DMS79 treated with DMSO at 0.1 percent for 48 hours (cell line): ENCODE measurements around the gene SLC24A3.
A peak's percentile ranks its signal among the peaks of the same experiment; 100 is the strongest.

Source experiments
- DNase-seq: peaks from one replicate; lab custom pipeline; 2025; lab: John Stamatoyannopoulos, UW

SLC24A3 gene

GRCh38 chr20:19272976-19273654 is 60.7 kb downstream of the SLC24A3 start:
- no peak for DNase-seq

GRCh38 chr20:19274001-19274400 is 61.6 kb downstream of the SLC24A3 start:
- no peak for DNase-seq

- DNase-seq, result no peak
Observed at GRCh38 chr20:19274412-19275015, 62.1 kb downstream of the SLC24A3 start.

- peak; percentile 50 for DNase-seq
Observed at GRCh38 chr20:19275038-19275629, 62.7 kb downstream of the SLC24A3 start.

- DNase-seq, result peak; percentile 90
Observed at GRCh38 chr20:19275630-19276071, 63.2 kb downstream of the SLC24A3 start.

- no peak for DNase-seq
Observed at GRCh38 chr20:19277381-19277780, 64.9 kb downstream of the SLC24A3 start.

GRCh38 chr20:19283490-19284025 is 71.1 kb downstream of the SLC24A3 start:
- DNase-seq, result no peak

GRCh38 chr20:19284400-19285178 is 72.1 kb downstream of the SLC24A3 start:
- no peak for DNase-seq

GRCh38 chr20:19285436-19285835 is 73.0 kb downstream of the SLC24A3 start:
- DNase-seq, result no peak

GRCh38 chr20:19288061-19288460 is 75.6 kb downstream of the SLC24A3 start:
- no peak for DNase-seq

GRCh38 chr20:19288636-19289035 is 76.2 kb downstream of the SLC24A3 start:
- DNase-seq, result no peak

- DNase-seq, result no peak
Observed at GRCh38 chr20:19289451-19289850, 77.0 kb downstream of the SLC24A3 start.

GRCh38 chr20:19291024-19291817 is 78.8 kb downstream of the SLC24A3 start:
- no peak for DNase-seq

GRCh38 chr20:19291818-19292132 is 79.3 kb downstream of the SLC24A3 start:
- DNase-seq, result no peak

- no peak for DNase-seq
Observed at GRCh38 chr20:19292254-19292653, 79.8 kb downstream of the SLC24A3 start.

- DNase-seq, result no peak
Observed at GRCh38 chr20:19295076-19295475, 82.6 kb downstream of the SLC24A3 start.

- DNase-seq, result no peak
Observed at GRCh38 chr20:19298652-19299051, 86.2 kb downstream of the SLC24A3 start.

- no peak for DNase-seq
Observed at GRCh38 chr20:19300395-19300794, 88.0 kb downstream of the SLC24A3 start.

GRCh38 chr20:19301142-19301541 is 88.7 kb downstream of the SLC24A3 start:
- no peak for DNase-seq

- DNase-seq, result no peak
Observed at GRCh38 chr20:19301843-19302242, 89.4 kb downstream of the SLC24A3 start.

- DNase-seq, result no peak
Observed at GRCh38 chr20:19302714-19303113, 90.3 kb downstream of the SLC24A3 start.

- DNase-seq, result no peak
Observed at GRCh38 chr20:19304389-19304788, 91.9 kb downstream of the SLC24A3 start.
